ENCODE measurements around the gene R3HDML.

Gene R3HDML

GRCh38 chr20:44334709-44335108 is 2.1 kb upstream of the R3HDML start:
- Histone ChIP-seq H3K27ac (ENCODE audit: poor library complexity, severe bottlenecking) (no peak overlapping the region), H3K36me3 (ENCODE audit: low read depth) (no peaks in the 10 kb centered on the region), H3K4me1 (ENCODE audit: insufficient read depth, poor library complexity, severe bottlenecking) (peaks cover 4% of the 10 kb centered on the region), H3K27me3 (ENCODE audit: insufficient read depth, poor library complexity, severe bottlenecking) (no peaks in the 10 kb centered on the region), H3K4me3 (ENCODE audit: severe bottlenecking) (no peak overlapping the region), H3K9me3 (ENCODE audit: severe bottlenecking) (no peaks in the 10 kb centered on the region)
- TF ChIP-seq, protein P1, sequence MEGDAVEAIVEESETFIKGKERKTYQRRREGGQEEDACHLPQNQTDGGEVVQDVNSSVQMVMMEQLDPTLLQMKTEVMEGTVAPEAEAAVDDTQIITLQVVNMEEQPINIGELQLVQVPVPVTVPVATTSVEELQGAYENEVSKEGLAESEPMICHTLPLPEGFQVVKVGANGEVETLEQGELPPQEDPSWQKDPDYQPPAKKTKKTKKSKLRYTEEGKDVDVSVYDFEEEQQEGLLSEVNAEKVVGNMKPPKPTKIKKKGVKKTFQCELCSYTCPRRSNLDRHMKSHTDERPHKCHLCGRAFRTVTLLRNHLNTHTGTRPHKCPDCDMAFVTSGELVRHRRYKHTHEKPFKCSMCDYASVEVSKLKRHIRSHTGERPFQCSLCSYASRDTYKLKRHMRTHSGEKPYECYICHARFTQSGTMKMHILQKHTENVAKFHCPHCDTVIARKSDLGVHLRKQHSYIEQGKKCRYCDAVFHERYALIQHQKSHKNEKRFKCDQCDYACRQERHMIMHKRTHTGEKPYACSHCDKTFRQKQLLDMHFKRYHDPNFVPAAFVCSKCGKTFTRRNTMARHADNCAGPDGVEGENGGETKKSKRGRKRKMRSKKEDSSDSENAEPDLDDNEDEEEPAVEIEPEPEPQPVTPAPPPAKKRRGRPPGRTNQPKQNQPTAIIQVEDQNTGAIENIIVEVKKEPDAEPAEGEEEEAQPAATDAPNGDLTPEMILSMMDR (IDR thresholded peaks at IDR 0.05; ENCODE audit: poor library complexity, severe bottlenecking): no peak
- DNase-seq (ENCODE audit: low spot score): no peak
- ATAC-seq (ENCODE audit: low read depth): no peak

DNA sequence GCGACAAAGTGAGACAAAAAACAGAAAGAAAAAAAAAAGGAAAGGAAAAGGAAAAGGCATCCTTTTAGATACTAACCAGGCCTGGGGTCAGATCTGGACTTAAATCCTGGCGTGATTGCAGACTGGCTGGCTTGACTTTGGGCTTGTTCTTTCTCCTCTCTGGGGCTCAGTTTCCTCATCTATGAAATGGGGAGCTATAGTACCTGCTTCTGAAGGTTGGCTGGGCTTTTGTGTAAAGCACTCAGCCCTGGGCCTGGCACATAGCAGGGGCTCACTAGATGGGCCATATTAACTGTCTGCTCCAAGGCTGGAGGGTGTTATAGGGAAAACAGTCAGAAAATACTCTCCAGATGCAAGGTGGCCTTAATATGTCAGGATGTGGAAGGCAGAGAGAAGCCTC is 1.2 kb upstream of the R3HDML start:
- DNase-seq (ENCODE audit: low spot score) (no peak), ATAC-seq (ENCODE audit: low read depth) (no peak)
- Histone ChIP-seq H3K4me1 (ENCODE audit: insufficient read depth, poor library complexity, severe bottlenecking) (peaks cover 3% of the 10 kb centered on the region), H3K27ac (ENCODE audit: poor library complexity, severe bottlenecking) (no peak overlapping the region), H3K9me3 (ENCODE audit: severe bottlenecking) (no peaks in the 10 kb centered on the region), H3K36me3 (ENCODE audit: low read depth) (no peaks in the 10 kb centered on the region), H3K4me3 (ENCODE audit: severe bottlenecking) (no peak overlapping the region), H3K27me3 (ENCODE audit: insufficient read depth, poor library complexity, severe bottlenecking) (no peaks in the 10 kb centered on the region)
- TF ChIP-seq, protein P1 (IDR thresholded peaks at IDR 0.05; ENCODE audit: poor library complexity, severe bottlenecking): no peak

DNA sequence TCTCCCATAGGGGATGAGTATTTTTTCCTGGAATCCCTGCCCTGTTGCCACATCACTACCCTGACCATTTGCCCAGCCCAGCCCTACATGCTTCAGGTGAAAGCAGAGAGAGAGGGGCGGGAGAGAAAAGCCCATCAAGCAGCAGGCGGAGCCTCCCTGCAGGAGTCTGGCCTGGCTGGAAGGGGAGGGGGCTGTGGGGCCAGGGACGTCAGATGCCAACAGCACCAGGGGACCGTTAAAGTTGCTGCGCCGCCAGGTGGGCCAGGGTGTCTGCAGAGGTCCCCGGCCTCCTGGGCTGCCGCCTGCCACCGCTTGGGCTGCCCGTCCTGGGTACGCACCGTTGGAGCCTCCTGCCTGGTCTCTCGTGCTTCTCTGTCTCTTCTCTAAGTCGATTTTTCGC is 757 bp upstream of the R3HDML start:
- no peaks in the 10 kb centered on the region for H3K9me3 ChIP-seq (ENCODE audit: severe bottlenecking)
- TF ChIP-seq, protein P1 (IDR thresholded peaks at IDR 0.05; ENCODE audit: poor library complexity, severe bottlenecking): no peak
- no peaks in the 10 kb centered on the region for H3K36me3 ChIP-seq (ENCODE audit: low read depth)
- H3K27me3 ChIP-seq (ENCODE audit: insufficient read depth, poor library complexity, severe bottlenecking): no peaks in the 10 kb centered on the region
- H3K27ac ChIP-seq (ENCODE audit: poor library complexity, severe bottlenecking): no peak overlapping the region
- ATAC-seq (ENCODE audit: low read depth) (peak; percentile 25), DNase-seq (ENCODE audit: low spot score) (no peak)
- no peak overlapping the region for H3K4me3 ChIP-seq (ENCODE audit: severe bottlenecking)
- no peaks in the 10 kb centered on the region for H3K4me1 ChIP-seq (ENCODE audit: insufficient read depth, poor library complexity, severe bottlenecking)

- no peak for DNase-seq (ENCODE audit: low spot score)
- Histone ChIP-seq H3K9me3 (ENCODE audit: severe bottlenecking) (no peaks in the 10 kb centered on the region), H3K27ac (ENCODE audit: poor library complexity, severe bottlenecking) (no peak overlapping the region), H3K36me3 (ENCODE audit: low read depth) (no peaks in the 10 kb centered on the region), H3K4me3 (ENCODE audit: severe bottlenecking) (no peak overlapping the region), H3K27me3 (ENCODE audit: insufficient read depth, poor library complexity, severe bottlenecking) (no peaks in the 10 kb centered on the region), H3K4me1 (ENCODE audit: insufficient read depth, poor library complexity, severe bottlenecking) (no peaks in the 10 kb centered on the region)
- ATAC-seq (ENCODE audit: low read depth): no peak; the same call in 2 of the 3 replicates
- TF ChIP-seq, protein P1 (IDR thresholded peaks at IDR 0.05; ENCODE audit: poor library complexity, severe bottlenecking): no peak
Measured at GRCh38 chr20:44342248-44342647, 5.4 kb downstream of the R3HDML start.

DNA sequence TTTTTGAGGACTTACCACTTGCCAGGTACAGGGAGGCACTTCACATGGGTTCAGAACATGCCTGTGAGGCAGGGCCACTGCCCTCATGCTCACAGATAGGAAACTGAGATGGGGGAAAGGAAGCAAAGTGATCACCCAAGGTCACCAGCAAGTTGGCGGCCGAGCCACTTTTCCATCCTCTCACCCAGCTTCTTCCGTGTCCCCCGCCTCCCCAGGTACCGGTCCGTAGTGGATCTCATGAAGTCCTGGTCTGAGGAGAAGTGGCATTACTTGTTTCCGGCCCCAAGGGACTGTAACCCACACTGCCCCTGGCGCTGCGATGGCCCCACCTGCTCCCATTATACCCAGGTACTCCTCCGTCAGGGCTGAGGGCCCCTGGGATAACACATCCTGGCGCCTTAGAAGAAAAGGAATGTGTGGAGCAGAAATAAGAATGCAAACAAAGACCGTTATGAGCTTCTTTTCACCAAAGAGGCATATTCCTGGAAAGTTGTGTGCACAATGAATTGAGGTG is 6.4 kb downstream of the R3HDML start:
- no peaks in the 10 kb centered on the region for H3K27me3 ChIP-seq (ENCODE audit: insufficient read depth, poor library complexity, severe bottlenecking)
- no peaks in the 10 kb centered on the region for H3K4me1 ChIP-seq (ENCODE audit: insufficient read depth, poor library complexity, severe bottlenecking)
- ATAC-seq (ENCODE audit: low read depth) (no peak), DNase-seq (ENCODE audit: low spot score) (no peak)
- H3K36me3 ChIP-seq (ENCODE audit: low read depth): no peaks in the 10 kb centered on the region
- H3K27ac ChIP-seq (ENCODE audit: poor library complexity, severe bottlenecking): no peak overlapping the region
- no peaks in the 10 kb centered on the region for H3K9me3 ChIP-seq (ENCODE audit: severe bottlenecking)
- H3K4me3 ChIP-seq (ENCODE audit: severe bottlenecking): no peak overlapping the region
- TF ChIP-seq, protein P1 (IDR thresholded peaks at IDR 0.05; ENCODE audit: poor library complexity, severe bottlenecking): no peak
